SH-SY5Y (cell line): ENCODE results near the gene P2RX6.

ENCODE experiments used
- GATA2 ChIP-seq: IDR thresholded peaks from 2 replicates; pipeline ENCODE4 v1.6.1; 2011; ENCODE audit warnings: mild to moderate bottlenecking, low read depth, low read length
- GATA3 ChIP-seq: IDR thresholded peaks from 2 replicates; pipeline ENCODE4 v1.6.1; 2011; ENCODE audit warnings: low read depth, mild to moderate bottlenecking, low read length, moderate library complexity

The P2RX6 gene

DNA sequence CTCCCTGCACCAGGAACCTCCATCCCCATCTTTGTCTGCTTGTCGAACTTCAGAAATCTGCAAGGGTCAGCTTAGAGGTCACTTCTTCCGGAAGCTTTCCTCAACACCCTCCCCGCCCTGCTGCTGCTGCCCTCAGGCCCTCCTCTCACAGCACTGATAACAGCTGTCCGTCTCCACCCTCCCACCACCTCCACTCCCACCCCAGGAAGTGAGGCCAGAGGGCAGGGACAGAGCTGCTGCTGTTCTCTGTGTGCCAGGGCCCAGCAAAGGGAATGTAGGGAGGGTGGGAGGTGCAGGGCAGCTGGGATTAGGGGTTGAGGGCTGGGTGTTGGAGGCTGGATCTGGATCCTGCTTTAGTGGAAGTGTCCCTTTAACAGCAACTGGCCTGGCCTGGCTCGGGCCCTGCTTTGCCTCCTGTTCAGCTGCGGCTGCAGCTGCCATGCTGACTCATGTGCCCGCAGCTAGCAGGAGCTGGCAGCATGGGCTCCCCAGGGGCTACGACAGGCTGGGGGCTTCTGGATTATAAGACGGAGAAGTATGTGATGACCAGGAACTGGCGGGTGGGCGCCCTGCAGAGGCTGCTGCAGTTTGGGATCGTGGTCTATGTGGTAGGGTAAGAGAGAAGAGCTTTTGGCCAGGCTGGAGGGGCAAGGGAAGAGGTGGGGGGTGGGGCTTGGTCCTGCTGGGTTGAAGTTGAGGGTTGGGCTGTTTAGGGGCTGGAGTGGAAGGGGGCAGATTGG lies at the start of gene P2RX6:
Gene P2RX6 (plus strand): TSS at position 440 of the 740 bp plus-strand sequence. CDS start 10 bp downstream, at position 450.
- no peak for TF ChIP-seq GATA3
- peak; percentile 83 for TF ChIP-seq GATA2

DNA sequence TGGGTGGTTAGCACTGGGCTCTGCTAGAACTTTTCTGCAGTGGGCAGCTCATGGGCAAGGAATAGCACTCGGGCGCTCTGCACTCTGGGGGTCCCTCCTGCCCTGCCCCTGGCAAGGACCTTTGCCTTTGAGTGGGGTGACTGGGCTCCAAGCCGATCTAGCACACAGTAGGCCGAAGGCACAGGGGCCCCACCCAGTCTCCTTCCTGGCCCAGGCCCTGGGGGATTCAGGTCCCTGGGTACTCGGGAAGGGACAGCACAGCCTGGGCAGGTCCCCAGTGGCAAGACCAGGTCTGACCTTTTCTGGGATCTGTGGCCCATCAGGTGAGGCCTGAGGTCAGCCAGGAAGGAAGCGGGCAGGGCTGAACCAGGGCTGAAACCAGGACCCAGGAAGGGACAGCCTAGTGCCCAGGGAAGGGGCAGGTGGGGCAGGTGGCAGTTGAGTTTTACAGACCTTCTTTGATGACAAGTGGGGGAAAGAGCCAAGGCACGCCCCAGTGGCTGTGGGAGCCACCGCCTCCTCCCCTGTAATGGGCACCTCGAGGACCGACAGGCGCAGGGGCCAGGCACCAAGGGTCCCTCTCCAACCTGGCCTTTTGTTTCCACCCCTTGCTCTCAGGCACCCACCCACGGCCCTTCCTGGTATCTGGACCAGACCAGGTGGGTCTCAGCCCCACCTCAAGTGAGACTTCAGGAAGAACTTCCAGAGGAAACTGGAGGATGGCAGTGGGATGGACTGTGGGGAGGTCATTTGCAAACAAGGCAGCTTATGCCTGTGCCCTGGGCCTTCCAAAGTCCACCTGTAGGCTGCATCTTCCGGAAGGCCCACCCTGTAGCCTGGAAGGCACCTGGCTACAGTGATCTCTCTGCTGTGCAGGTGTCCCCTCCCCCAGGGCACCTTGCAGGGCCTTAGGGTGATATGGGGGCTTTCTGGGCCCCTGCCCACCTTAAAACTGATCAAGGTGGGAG lies 48.8 kb upstream of the P2RX6 start:
- TF ChIP-seq GATA2: no peak
- no peak for TF ChIP-seq GATA3

DNA sequence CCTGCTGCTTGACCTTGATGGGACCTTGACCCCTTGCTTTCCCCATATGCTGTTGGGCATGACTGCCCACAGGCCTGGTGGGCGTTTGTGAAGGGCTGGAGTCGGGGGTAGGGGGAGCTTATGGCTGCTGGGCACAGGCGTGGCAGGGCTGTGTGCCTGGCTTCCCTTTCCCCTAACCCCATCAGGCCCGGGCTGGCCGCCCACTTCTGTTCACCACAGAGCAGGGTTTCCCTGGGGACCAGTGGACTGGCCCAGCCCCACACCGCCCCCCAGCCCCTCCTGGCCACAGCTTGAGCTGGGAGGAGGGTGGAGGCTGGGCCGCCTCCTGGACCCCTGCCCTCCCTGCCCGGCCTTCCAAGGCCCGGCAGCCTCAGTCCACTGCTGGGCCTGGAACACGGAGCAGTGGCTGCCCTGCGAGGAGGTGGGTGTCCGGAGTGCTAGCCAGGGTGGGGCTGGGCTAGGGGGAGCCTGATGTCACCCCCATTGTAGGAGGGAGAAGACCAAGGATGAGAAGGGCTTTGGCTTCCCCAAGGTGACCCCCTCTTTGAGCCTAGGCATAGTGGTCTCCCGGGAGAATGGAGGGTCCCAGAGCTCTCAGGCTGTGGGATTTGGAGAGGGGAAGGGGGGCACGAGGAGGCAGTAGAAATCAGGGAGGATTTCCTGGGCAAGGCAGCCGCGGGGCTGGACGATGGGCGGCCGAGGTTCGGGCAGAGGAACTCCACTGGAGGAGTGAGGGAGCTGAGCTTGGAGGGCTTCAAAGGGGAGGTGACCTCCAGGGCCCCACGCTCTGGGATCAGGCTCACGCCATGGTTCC lies 47.9 kb upstream of the P2RX6 start, which contains the start of gene AIFM3:
Gene AIFM3 (plus strand): TSS at position 373 of the 814 bp plus-strand sequence. CDS start 690 bp downstream, outside the sequence.
- TF ChIP-seq GATA3 (no peak), GATA2 (no peak)

GRCh38 chr22:20967697-20968211 lies 47.2 kb upstream of the P2RX6 start:
- TF ChIP-seq GATA2: no peak

DNA sequence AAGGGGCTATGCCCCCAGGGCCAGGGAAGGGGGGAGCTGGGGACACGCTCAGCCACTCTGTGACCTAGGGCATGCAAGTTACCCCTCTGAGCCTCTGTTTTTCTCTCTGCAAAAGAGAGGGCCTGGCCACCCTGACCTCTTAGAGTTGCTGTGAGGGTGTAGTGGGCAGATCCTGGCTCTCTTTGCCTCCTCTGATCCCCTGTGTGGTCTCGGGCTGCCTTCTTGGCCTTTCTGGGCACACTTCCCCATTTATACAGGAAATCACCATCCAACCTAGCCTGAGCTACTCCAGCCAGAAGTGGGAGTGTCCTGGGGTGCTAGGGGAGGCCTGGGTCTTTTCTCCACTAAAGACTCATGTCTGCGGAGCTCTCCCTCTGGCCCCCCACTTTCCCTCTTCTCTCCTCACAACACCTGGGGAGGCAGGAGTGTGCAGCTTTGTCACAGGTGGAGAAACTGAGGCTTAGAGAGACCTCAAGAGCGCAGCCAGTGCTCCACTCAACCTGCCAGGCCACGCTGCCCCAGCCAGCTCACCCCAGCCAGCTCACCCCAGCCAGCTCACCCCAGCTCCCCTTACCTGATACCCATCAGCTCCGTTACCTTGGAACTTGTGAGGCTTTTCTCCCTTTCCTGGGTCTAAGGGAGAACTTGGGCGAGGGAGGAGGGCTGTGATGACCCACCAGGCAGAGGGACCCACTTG lies 46.5 kb upstream of the P2RX6 start:
- no peak for TF ChIP-seq GATA3
- no peak for TF ChIP-seq GATA2

DNA sequence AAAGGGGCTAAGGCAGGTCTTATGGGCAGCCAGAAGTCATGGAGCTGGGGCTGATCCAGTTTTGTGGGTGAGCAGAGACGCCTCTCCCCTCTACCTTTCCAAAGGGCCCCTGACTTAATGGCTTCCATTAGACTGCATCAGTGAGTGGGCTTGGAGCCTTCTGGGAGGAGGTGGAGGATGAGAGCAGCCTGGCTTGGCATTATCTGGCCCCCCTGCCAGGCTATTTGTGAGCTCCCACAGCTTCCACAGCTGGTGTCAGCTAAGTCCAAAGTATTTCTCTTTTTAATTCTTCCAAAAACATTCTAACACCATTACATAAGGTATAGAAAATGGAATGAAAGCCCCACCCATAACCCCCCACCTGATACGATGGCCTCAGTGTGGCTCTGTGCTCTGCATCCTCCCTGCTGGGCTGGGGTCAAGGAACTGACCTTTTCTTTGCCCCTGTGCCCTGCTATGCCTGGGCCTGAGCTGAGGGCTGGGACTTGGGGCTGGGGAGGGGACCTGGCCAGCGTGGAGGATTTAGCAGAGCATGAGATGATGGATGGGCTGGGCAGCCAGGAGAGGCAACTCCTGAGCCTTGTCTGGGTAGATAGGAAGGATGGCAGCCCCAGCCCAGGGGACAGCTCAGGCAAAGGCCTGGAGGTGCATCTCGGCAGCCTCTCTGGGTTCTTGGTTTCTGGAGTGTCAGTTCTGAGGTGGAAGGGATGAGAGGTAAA lies 43.9 kb upstream of the P2RX6 start:
- TF ChIP-seq GATA2 (no peak), GATA3 (no peak)

DNA sequence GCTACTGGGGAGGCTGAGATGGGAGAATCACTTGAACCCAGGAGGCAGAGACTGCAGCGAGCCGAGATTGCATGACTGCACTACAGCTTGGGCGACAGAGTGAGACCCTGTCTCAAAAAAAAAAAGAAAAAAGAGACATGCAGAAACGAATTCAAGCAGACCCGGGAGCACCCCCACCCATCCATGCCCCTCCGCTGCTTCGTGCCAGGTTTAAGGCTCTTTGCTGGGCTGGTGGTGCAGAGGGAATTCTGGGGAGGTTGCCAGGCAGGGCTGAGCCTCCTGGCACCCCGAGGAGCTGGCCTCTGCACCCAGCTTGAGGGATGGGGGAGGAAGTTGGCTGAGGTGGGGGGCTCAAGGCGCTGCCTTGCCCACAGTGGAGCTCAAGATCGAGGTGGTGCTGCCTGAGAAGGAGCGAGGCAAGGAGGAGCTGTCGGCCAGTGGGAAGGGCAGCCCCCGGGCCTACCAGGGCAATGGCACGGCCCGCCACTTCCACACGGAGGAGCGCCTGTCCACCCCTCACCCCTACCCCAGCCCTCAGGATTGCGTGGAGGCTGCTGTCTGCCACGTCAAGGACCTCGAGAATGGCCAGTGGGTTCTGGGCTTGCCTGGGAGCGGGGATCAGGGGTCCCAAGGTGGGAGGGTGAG lies 41.9 kb upstream of the P2RX6 start:
- TF ChIP-seq GATA2: no peak
- no peak for TF ChIP-seq GATA3

DNA sequence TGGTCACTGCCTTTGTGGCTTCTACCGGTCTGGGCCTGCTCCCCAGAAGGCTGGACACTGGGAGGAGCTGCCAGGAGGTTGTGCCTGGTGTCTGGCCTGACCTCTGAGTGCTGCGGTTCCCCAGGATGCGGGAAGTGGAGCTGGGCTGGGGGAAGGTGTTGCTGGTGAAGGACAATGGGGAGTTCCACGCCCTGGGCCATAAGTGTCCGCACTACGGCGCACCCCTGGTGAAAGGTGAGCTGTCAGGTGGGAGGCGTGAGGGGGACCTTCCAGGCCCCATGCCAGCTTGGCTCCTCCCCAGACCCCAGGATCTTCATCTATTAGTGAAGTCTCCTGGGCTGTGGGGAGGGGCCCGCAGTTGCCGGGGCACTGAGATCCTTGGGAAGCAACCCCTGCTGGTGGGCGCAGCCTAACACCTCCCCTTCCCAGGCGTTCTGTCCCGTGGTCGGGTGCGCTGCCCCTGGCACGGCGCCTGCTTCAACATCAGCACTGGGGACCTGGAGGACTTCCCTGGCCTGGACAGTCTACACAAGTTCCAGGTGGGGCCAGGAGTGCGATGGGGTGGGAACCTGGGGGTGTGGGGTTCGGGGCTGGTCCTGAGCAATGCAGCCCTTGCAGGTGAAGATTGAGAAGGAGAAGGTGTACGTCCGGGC lies 41.2 kb upstream of the P2RX6 start:
- TF ChIP-seq GATA3: no peak

- no peak for TF ChIP-seq GATA3
- no peak for TF ChIP-seq GATA2
Observed at GRCh38 chr22:20974336-20974955, 40.5 kb upstream of the P2RX6 start.

DNA sequence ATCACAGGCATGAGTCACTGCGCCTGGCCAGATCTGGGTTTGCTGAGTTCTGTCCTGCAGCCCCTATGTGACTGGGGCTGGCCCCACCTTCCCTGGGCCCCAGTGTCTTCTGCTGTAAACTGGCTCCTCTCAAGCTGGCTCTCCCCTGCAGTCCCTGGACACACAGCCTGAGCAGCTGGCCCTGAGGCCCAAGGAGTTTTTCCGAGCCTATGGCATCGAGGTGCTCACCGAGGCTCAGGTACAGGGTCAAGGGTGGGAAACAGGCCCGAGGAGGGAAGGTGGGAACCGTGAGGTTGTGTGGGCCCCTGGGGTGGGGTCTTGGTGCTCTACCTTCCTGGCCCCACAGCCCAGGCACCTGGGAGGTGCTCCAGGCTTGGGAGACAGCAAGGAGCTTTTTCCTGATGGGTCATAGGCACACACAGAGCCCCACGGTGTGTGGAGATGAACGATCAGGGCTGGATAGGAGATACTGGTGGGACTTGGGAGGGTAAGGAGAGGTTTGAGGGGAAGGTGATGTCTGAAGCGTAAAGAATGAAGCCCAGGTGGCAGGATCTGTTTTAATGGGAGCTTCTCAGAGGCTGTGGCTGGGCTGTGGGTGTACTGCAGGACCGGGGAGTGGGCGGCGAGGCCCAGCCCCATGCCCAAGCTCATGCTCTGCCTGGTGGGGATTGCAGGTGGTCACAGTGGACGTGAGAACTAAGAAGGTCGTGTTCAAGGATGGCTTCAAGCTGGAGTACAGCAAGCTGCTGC lies 39.2 kb upstream of the P2RX6 start:
- TF ChIP-seq GATA2 (no peak), GATA3 (no peak)

DNA sequence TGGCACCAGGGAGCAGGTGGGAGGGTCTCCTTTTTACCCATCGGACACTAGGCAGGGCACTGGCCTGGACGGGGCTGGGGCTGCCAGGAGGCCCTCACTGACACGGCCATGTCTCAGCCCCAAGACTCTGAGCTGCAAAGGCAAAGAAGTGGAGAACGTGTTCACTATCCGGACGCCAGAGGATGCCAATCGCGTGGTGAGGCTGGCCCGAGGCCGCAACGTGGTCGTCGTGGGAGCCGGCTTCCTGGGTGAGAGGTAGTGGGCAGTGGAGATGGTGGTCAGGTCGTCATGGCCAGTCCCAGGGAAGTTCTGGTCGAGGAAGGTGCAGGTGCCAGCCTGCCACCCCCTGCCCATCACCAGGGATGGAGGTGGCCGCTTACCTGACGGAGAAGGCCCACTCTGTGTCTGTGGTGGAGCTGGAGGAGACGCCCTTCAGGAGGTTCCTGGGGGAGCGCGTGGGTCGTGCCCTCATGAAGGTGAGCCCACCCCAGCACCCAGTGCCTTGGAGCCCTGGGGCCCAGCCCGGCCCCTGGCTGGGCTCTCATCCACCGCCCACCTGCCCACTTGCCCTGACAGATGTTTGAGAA lies 38.6 kb upstream of the P2RX6 start:
- TF ChIP-seq GATA2: no peak
- no peak for TF ChIP-seq GATA3
